Uterus (tissue), 2 donors: ENCODE measurements around the gene ZNF254.

ENCODE experiments used
- POLR2A ChIP-seq, 2 donors: fragments of 450-650 bp; IDR thresholded peaks; one replicate each; pipeline ENCODE4 v1.6.1; 2016; ENCODE audit warnings: antibody characterized with exemption in 2 of 2, mild to moderate bottlenecking in 1 of 2, moderate library complexity in 1 of 2
- TF ChIP-seq, protein P1 (sequence below), 4 experiments: fragments of 200-600 bp in 2 of 4; fragments of 450-650 bp in 2 of 4; sonication (generic) in 2 of 4; IDR thresholded peaks; one replicate each; pipeline ENCODE4 v1.5.1; 2016 to 2019; ENCODE audit warnings: antibody characterized with exemption in 4 of 4, mild to moderate bottlenecking in 2 of 4, moderate library complexity in 1 of 4

DNA sequence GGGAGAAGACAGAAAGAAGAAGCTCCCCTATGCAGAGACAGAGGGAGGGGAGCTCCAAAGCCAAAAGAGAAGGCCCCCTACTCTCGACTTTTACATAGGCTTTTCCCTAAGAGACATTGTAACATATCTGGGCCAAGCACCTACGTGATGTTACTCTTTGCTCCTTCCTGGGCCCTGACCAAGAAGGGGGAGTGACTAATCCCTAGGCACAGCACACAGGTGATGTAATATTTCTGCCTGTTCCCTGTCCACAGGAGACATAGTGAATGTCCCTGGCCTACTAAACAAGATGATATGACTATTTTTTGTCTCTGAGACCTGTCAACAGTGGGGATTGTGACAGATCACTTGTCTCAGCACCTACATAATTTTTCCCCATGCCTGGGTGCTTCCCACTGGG is 15.9 kb upstream of the ZNF254 start:
- TF ChIP-seq, protein P1, sequence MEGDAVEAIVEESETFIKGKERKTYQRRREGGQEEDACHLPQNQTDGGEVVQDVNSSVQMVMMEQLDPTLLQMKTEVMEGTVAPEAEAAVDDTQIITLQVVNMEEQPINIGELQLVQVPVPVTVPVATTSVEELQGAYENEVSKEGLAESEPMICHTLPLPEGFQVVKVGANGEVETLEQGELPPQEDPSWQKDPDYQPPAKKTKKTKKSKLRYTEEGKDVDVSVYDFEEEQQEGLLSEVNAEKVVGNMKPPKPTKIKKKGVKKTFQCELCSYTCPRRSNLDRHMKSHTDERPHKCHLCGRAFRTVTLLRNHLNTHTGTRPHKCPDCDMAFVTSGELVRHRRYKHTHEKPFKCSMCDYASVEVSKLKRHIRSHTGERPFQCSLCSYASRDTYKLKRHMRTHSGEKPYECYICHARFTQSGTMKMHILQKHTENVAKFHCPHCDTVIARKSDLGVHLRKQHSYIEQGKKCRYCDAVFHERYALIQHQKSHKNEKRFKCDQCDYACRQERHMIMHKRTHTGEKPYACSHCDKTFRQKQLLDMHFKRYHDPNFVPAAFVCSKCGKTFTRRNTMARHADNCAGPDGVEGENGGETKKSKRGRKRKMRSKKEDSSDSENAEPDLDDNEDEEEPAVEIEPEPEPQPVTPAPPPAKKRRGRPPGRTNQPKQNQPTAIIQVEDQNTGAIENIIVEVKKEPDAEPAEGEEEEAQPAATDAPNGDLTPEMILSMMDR (IDR thresholded peaks at IDR 0.05) = no peak
- no peak for TF ChIP-seq POLR2A (IDR thresholded peaks at IDR 0.05)
